Heart right ventricle (tissue), 16 donors: ENCODE results near the gene PRELID3B. TPM values are rescaled to one million over a fixed set of nuclear protein-coding genes. Genes with fewer than 3 reads are reported as not detected.

Experiments used
- ATAC-seq, 8 donors: fragments of 200-7000 bp; cut with Tn5 transposase; one replicate each; pipeline ENCODE4 v1.9.1; 2020; ENCODE audit warnings: mild to moderate bottlenecking in 8 of 8, moderate library complexity in 8 of 8, moderate number of reproducible peaks in 1 of 8
- DNase-seq, 2 donors: peaks; one replicate each; pipeline ENCODE4 v3.0.0-alpha.2; 2020
- H3K27ac ChIP-seq, 10 donors: fragments of 200-600 bp; sonication (generic) in 2 of 10; one replicate each; pipeline versions ENCODE4 v1.5.0 to v1.8.0; 2020 to 2022; ENCODE audit warnings: mild to moderate bottlenecking in 3 of 10
- H3K27me3 ChIP-seq, 7 donors: fragments of 200-600 bp; one replicate each; pipeline ENCODE4 v1.8.0; 2021 to 2022; ENCODE audit warnings: mild to moderate bottlenecking in 2 of 7
- H3K36me3 ChIP-seq, 9 donors: fragments of 200-600 bp; sonication (generic) in 1 of 9; one replicate each; pipeline versions ENCODE4 v1.5.0 to v1.8.0; 2020 to 2022; ENCODE audit warnings: mild to moderate bottlenecking in 2 of 9
- H3K4me1 ChIP-seq, 9 donors: fragments of 200-600 bp; sonication (generic) in 1 of 9; one replicate each; pipeline versions ENCODE4 v1.5.0 to v1.8.0; 2020 to 2022; ENCODE audit warnings: mild to moderate bottlenecking in 4 of 9
- H3K4me3 ChIP-seq, 10 donors: fragments of 200-600 bp; sonication (generic) in 2 of 10; one replicate each; pipeline versions ENCODE4 v1.5.0 to v1.8.0; 2020 to 2022; ENCODE audit warnings: mild to moderate bottlenecking in 7 of 10, moderate library complexity in 2 of 10
- H3K9me3 ChIP-seq, 11 donors: fragments of 200-600 bp in 10 of 11; sonication (generic) in 2 of 11; one replicate each; pipeline versions ENCODE4 v1.5.0 to v1.8.0; 2013 to 2022; ENCODE audit warnings: mild to moderate bottlenecking in 2 of 11, control low read depth in 1 of 11, moderate library complexity in 1 of 11
- CTCF ChIP-seq, 9 donors: fragments of 200-600 bp; sonication (generic) in 2 of 9; IDR thresholded peaks; one replicate each; pipeline versions ENCODE4 v1.5.0 to v1.8.0; 2021 to 2022; ENCODE audit warnings: antibody characterized with exemption in 9 of 9, mild to moderate bottlenecking in 5 of 9, moderate library complexity in 1 of 9
- WGBS, 2 donors: extraction: QIAGEN DNeasy Blood & Tissue Kit; methylation state at CpG; one replicate each; pipeline ENCODE4 v1.1.7; 2013; ENCODE audit warnings: inconsistent platforms in 1 of 2; 5-methylcytosine and 5-hydroxymethylcytosine counted together
- intact Hi-C, 10 donors: fragments of 100-400 bp; cut with DNase I; formaldehyde crosslinking; loops; one replicate each; pipeline versions ENCODE4 v1.11.1 to v1.14.2; 2022
- polyA plus RNA-seq, 2 donors: library from polyadenylated mRNA; stranded (reverse); fragments of 200-250 nt; gene quantifications; one replicate each; pipeline ENCODE4 v1.2.3, GENCODE V29; 2013
- total RNA-seq, 10 donors: library from RNA; stranded (reverse); fragmentation: NEBNext Ultra II Directional in 3 of 10; extraction: Animal tissue kit (Norgen Biotek cat#: 25700) in 3 of 10; gene quantifications; one replicate each; pipeline versions ENCODE4 v1.2.1 to v1.2.4, GENCODE V29; 2021 to 2023
- donor health status: Arrhythmogenic right ventricular cardiomyopathy.
- donor health status: ischemic (EF 13 %, LVEDD 7.1; RV severe dilation, severe dysfunction).
- donor health status: healthy with polysubstance abuse.
- donor health status: DM: no; HTN: yes; CAD: no.
- donor health status: DM: no; HTN: no; CAD: no.
- donor health status: ischemic (EF 25% LVEDD 6.9; RV normal size, moderate dysfunction).
- donor health status: ischemic (EF 25% LVEDD 5.7; RV mildly dilated, moderate dysfunction).
- donor health status: healthy.
- donor health status: DM: yes; HTN: yes; CAD: no.
- donor health status: Ischemic cardiomyopathy.
- donor health status: ischemic (EF 35%, LVEDD 5.7; RV mildly dilated, moderate dysfunction).
- donor health status: nonischemic (EF 11% LVEDD 7.7; RV severe dilation, severe dysfunction).
- donor health status: DM: yes; HTN: yes; CAD: no.
- donor health status: PGD.
- donor health status: ischemic (EF 29% LVEDD 5.4; RV normal size, mild dysfunction).
- donor health status: nonischemic (EF 23%, LVEDD 6.1; RV moderate dilation, normal function).

The PRELID3B gene
- total and polyA plus RNA-seq, 12 donors: 11.5 to 55.9 (median 45.3) TPM

- Histone ChIP-seq H3K4me1 (peaks cover 17 to 74% (median 56%) of the 10 kb centered on the region in 9 donors), H3K9me3 (no peaks in the 10 kb centered on the region), H3K4me3 (peak overlapping the region in 1 of 10 donors; percentile 6), H3K27ac (no peak overlapping the region), H3K36me3 (peaks cover 0 to 77% (median 35%) of the 10 kb centered on the region in 9 donors), H3K27me3 (no peaks in the 10 kb centered on the region)
- ATAC-seq (no peak), DNase-seq (no peak)
- TF ChIP-seq CTCF (IDR thresholded peaks at IDR 0.05): no peak
- 44 to 49% methylated on average over 2 of the region's 2 CpGs for WGBS, 2 donors
- intact Hi-C loops: no loop called here
These were observed 13.8 kb downstream of the PRELID3B start for GRCh38 chr20:59028812-59029211.

GRCh38 chr20:59027741-59028320 is 14.8 kb downstream of the PRELID3B start:
- H3K27ac ChIP-seq: peak overlapping the region in 1 of 10 donors; percentile 52
- intact Hi-C loops: no loop called here
- DNase-seq: no peak
- peaks cover 14 to 70% (median 53%) of the 10 kb centered on the region in 9 donors for H3K4me1 ChIP-seq
- ATAC-seq: no peak
- WGBS, 2 donors: 67 to 74% methylated on average over 8 of the region's 8 CpGs
- no peaks in the 10 kb centered on the region for H3K9me3 ChIP-seq
- H3K4me3 ChIP-seq: no peak overlapping the region
- H3K27me3 ChIP-seq: no peaks in the 10 kb centered on the region
- peaks cover 0 to 82% (median 44%) of the 10 kb centered on the region in 9 donors for H3K36me3 ChIP-seq
- TF ChIP-seq CTCF (IDR thresholded peaks at IDR 0.05): no peak

DNA sequence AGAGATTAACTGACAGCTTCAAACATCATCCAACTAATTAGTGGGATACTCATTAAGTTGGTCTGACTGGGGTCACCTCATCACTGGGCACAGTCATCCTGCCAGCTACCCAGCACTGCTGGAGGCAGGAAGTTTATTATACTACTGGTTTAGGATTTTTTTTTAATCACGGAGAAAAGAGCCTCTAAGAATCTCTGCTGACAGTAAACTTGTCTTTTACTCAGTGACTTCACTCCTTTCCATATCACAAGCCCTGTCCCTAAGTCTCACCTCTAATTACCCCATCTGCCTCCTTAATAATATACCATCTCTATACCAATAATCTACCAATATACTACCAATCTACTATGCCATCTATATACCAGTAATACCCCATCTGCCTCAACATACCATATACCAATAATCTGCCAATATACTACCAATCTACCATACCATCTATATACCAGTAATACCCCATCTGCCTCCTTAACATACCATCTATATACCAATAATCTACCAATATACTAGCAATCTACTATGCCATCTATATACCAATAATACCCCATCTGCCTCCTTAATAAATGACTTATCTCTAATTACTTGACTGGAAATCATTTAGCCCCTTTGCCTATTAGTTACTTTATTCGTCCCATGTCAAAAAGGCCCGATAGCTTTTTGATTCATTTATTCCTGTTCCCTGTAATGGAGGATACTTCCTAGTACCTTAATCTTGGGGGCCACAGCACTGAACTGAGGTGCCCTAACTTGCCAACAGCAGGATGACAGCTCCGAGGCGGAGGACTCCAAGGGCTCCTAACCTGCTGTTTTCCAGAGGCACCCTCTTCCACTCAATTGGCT is 15.5 kb downstream of the PRELID3B start:
- Histone ChIP-seq H3K4me1 (peaks cover 12 to 67% (median 51%) of the 10 kb centered on the region in 9 donors), H3K27me3 (no peaks in the 10 kb centered on the region), H3K9me3 (no peaks in the 10 kb centered on the region), H3K4me3 (no peak overlapping the region), H3K27ac (peak overlapping the region in 1 of 10 donors; percentile 52), H3K36me3 (peaks cover 0 to 89% (median 50%) of the 10 kb centered on the region in 9 donors)
- 81 to 86% methylated on average over 5 of the region's 5 CpGs for WGBS, 2 donors
- ATAC-seq: no peak
- no peak for DNase-seq
- intact Hi-C loops: no loop called here
- TF ChIP-seq CTCF (IDR thresholded peaks at IDR 0.05): no peak

DNA sequence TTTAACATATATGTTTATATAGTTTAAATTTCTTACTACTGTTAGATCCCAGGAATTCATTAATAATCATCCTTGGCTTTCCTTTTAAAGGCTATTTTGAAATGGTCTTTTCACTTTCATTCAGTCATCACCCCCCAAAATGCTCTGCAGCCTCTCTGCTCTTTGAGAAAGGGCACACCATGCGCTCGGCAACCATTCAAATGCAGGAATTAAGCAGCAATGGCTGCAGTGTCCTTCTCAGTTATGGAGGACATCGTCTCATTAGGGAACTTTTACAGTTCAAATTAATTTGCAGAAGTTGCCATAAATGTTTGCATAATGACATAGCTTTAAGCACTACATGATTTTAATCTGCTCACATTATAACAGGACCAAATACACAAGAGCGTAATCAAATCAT is 17.1 kb downstream of the PRELID3B start:
- no peak for DNase-seq
- ATAC-seq: no peak
- H3K27ac ChIP-seq: peak overlapping the region in 1 of 10 donors; percentile 15
- H3K4me3 ChIP-seq: no peak overlapping the region
- peaks cover 5 to 53% (median 39%) of the 10 kb centered on the region in 9 donors for H3K4me1 ChIP-seq
- H3K9me3 ChIP-seq: no peaks in the 10 kb centered on the region
- intact Hi-C loops: no loop called here
- 91 to 96% methylated on average over 4 of the region's 4 CpGs for WGBS, 2 donors
- no peaks in the 10 kb centered on the region for H3K27me3 ChIP-seq
- peaks cover 0 to 96% (median 53%) of the 10 kb centered on the region in 9 donors for H3K36me3 ChIP-seq
- no peak for TF ChIP-seq CTCF (IDR thresholded peaks at IDR 0.05)
